Activated T-helper 1 cell treated with anti-CD3 and anti-CD28 coated beads, Interleukin-2, amount 50 U/mL, for 16 hours (primary cell): ENCODE results near the gene ASS1.

Source experiments
- DNase-seq, 2 donors: peaks; one replicate each; pipeline ENCODE4 v3.0.0-alpha.2; 2020; ENCODE audit warnings: low read depth in 1 of 2, low spot score in 1 of 2

Gene ASS1

GRCh38 chr9:130527651-130528310, 83.0 kb downstream of the ASS1 start:
- no peak for DNase-seq

GRCh38 chr9:130528674-130529073, 83.9 kb downstream of the ASS1 start:
- DNase-seq = no peak

- DNase-seq = no peak
Measured at GRCh38 chr9:130530938-130531337, 86.2 kb downstream of the ASS1 start.

- DNase-seq = no peak
Measured at GRCh38 chr9:130531670-130532069, 86.9 kb downstream of the ASS1 start.

GRCh38 chr9:130532426-130533080, 87.8 kb downstream of the ASS1 start:
- DNase-seq = no peak

- no peak for DNase-seq
Measured at GRCh38 chr9:130535818-130536521, 91.2 kb downstream of the ASS1 start.

- no peak for DNase-seq
Measured at GRCh38 chr9:130536701-130537107, 91.9 kb downstream of the ASS1 start.

- DNase-seq = no peak
Measured at GRCh38 chr9:130537346-130538050, 92.7 kb downstream of the ASS1 start.

- DNase-seq = no peak
Measured at GRCh38 chr9:130539420-130540223, 94.9 kb downstream of the ASS1 start.

- DNase-seq = no peak
Measured at GRCh38 chr9:130541533-130541932, 96.8 kb downstream of the ASS1 start.

GRCh38 chr9:130542038-130542437, 97.3 kb downstream of the ASS1 start:
- DNase-seq = no peak

GRCh38 chr9:130542457-130543228, 97.9 kb downstream of the ASS1 start:
- DNase-seq = no peak

- no peak for DNase-seq
Measured at GRCh38 chr9:130543368-130543767, 98.6 kb downstream of the ASS1 start.

GRCh38 chr9:130543859-130544258, 99.1 kb downstream of the ASS1 start:
- no peak for DNase-seq

- DNase-seq = no peak
Measured at GRCh38 chr9:130544364-130544763, 99.6 kb downstream of the ASS1 start.

- no peak for DNase-seq
Measured at GRCh38 chr9:130548103-130548502, 103.3 kb downstream of the ASS1 start.

- DNase-seq = no peak
Measured at GRCh38 chr9:130549093-130549735, 104.5 kb downstream of the ASS1 start.
